Activated naive CD8-positive, alpha-beta T cell treated with anti-CD3 and anti-CD28 coated beads, Interleukin-2, amount 10 ng/mL, durations not matched to agents 7 days and 5 days (primary cell): ENCODE measurements around the gene SSNA1. TPM values are rescaled to one million over a fixed set of nuclear protein-coding genes. Genes with fewer than 3 reads are reported as not detected.
"Not testable (repeated sequence)": the region's sequence is repeated elsewhere in the genome, so short reads cannot be mapped to it uniquely, and the experiment has no call there.

Source experiments
- ATAC-seq: fragments of 150-1000 bp; cut with Tn5 transposase; one replicate; pipeline ENCODE4 v1.10.0; 2021; ENCODE audit warnings: low read depth, moderate library complexity
- POLR2A ChIA-PET: fragments of 350-600 bp; sonication (Branson Sonifier 250); formaldehyde crosslinking; loops from one replicate; lab custom pipeline; 2021; ENCODE audit warnings: antibody characterized with exemption; lab: Charles Lee
- DNase-seq: peaks from one replicate; pipeline ENCODE4 v3.0.0; 2021
- H3K27ac Mint-ChIP-seq: one replicate; pipeline ENCODE4 v1.8.0; 2022; ENCODE audit warnings: mild to moderate bottlenecking, mixed read lengths
- H3K27me3 Mint-ChIP-seq: one replicate; pipeline ENCODE4 v1.8.0; 2022; ENCODE audit warnings: mild to moderate bottlenecking, moderate library complexity, mixed read lengths
- H3K36me3 Mint-ChIP-seq: one replicate; pipeline ENCODE4 v1.8.0; 2021; ENCODE audit warnings: mild to moderate bottlenecking, mixed read lengths
- H3K4me1 Mint-ChIP-seq: one replicate; pipeline ENCODE4 v1.8.0; 2021; ENCODE audit warnings: mixed read lengths
- H3K4me3 Mint-ChIP-seq: one replicate; pipeline ENCODE4 v1.8.0; 2022; ENCODE audit warnings: mild to moderate bottlenecking, moderate library complexity, mixed read lengths
- H3K9me3 Mint-ChIP-seq: one replicate; pipeline ENCODE4 v1.8.0; 2021; ENCODE audit warnings: mixed read lengths
- microRNA-seq: library from miRNA; unstranded; fragments of <30 nt; microRNA quantifications from one replicate; pipeline ENCODE4 v1.2.0, GENCODE V29; 2022
- total RNA-seq, 2 experiments: library from RNA; stranded (reverse); gene quantifications; one replicate each; pipeline ENCODE4 v1.2.3, GENCODE V29; 2021

The SSNA1 gene
- total RNA-seq, 2 experiments from 2014 or later, result 62.4 to 65.2 TPM

DNA sequence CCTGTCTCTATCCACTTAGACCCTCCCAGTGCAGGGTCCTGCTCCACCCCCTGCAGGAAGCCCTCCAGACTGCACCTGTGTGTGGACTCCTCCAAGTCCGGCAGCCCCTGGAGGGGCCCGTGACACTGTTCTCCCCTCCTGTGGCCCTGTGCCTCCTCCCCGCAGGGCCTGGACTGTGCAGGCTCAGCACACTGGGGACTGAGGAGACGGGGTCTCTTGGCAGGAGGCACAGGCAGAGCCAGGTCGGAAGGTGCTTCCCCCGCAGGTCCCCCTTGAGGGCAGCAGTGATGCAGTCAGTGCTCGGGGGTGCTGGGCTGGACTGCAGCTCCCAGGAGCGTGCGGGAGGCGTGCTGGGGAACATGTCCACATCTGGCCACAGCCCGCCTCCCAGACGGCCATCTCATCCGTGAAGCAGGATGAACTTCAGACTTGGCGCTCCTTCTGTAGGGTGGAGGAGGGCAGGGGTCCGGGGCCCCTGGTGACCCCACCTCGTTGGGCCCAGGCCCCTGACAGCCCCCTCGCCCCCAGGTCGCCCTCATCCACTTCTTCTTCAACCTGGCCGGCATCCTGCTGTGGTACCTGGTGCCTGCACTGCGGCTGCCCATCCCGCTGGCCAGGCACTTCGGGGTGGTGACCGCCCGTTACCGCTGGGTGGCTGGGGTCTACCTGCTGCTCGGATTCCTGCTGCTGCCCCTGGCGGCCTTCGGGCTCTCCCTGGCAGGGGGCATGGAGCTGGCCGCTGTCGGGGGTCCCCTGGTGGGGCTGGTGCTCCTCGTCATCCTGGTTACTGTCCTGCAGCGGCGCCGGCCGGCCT lies 47.2 kb downstream of the SSNA1 start:
- Mint-ChIP-seq H3K27ac (peak overlapping the region; percentile 30), H3K36me3 (no peaks in the 10 kb centered on the region), H3K4me1 (peaks cover 8% of the 10 kb centered on the region), H3K4me3 (no peak overlapping the region), H3K27me3 (no peaks in the 10 kb centered on the region), H3K9me3 (no peaks in the 10 kb centered on the region)
- ATAC-seq (no peak), DNase-seq (peak; percentile 36)
- POLR2A ChIA-PET, result interaction anchor here (1.0 to 1.2 kb wide), 6 partner anchors 21 to 189 kb away, joined by 3 to 8 read pairs (median 4); partner anchors contain the start of genes ANAPC2, NPDC1, SSNA1 and TPRN

DNA sequence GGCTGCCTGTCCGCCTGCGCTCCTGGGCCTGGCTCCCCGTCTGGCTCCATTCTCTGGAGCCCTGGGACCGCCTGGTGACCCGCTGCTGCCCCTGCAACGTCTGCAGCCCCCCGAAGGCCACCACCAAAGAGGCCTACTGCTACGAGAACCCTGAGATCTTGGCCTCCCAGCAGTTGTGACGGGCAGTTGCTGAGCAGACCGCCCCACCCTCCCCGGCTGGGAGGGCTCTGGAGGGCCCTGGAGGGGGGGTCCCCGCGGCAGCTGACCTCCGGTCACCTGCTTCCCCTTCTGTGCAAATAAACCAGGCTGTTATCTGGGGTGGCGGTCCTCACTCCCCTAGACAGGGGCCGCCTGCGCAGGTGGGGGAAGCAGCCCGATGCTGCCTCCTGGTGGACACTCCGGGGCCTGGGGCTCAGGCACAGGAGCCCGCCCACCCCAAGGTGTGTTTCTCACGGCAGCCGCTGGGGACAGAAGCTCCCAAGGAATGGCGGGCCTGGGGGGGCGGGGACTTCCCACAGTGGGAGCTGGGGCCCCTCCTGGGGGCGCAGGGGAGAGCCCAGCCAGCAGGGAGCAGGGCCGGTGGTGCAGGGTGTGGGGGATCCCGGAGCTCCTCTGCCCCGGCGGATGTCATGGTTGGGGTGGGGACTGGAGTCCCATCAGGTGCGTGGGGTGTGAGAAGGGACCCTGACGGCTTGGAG lies 47.9 kb downstream of the SSNA1 start:
- POLR2A ChIA-PET, result interaction anchor here (0.6 to 1.2 kb wide), 8 partner anchors 19 to 190 kb away, joined by 3 to 8 read pairs (median 4); partner anchors contain the start of genes ANAPC2, MAN1B1, NELFB and NPDC1
- Mint-ChIP-seq H3K4me1 (peaks cover 8% of the 10 kb centered on the region), H3K27ac (no peak overlapping the region), H3K36me3 (peaks cover 3% of the 10 kb centered on the region), H3K4me3 (no peak overlapping the region), H3K27me3 (no peaks in the 10 kb centered on the region), H3K9me3 (no peaks in the 10 kb centered on the region)
- ATAC-seq, result peak; percentile 25
- DNase-seq, result peak; percentile 93

DNA sequence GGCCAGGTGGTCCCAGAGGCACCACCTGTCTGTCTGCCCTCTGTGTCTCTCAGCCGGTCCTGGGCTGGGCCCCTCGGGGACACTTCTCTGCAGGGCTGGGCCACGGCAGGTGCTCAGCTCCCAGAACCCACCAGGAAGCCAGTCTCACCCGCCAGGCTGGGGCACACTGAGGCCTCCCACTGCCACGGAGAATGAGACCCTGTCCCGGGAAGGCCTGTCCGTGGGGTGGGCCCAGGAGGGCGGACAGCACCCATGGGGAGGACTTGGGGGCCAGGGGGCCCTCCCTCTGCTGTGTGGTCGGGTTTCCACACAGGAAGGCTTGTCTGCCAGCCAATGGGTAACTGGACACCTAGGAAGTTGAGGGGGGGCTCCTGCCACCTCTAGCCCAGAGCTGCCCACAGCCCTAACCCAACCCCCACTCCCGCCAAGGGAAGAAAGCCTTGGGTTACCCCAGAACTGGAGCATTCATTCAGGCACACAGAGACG lies 48.5 kb downstream of the SSNA1 start:
- H3K9me3 Mint-ChIP-seq, result no peaks in the 10 kb centered on the region
- DNase-seq, result no peak
- POLR2A ChIA-PET, result interaction anchor here (0.6 to 1.2 kb wide), 8 partner anchors 18 to 190 kb away, joined by 3 to 8 read pairs (median 4); partner anchors contain the start of genes ANAPC2, MAN1B1, NELFB and NPDC1
- H3K36me3 Mint-ChIP-seq, result peaks cover 4% of the 10 kb centered on the region
- H3K4me1 Mint-ChIP-seq, result peaks cover 8% of the 10 kb centered on the region
- ATAC-seq, result no peak
- H3K27me3 Mint-ChIP-seq, result no peaks in the 10 kb centered on the region
- no peak overlapping the region for H3K4me3 Mint-ChIP-seq
- no peak overlapping the region for H3K27ac Mint-ChIP-seq

DNA sequence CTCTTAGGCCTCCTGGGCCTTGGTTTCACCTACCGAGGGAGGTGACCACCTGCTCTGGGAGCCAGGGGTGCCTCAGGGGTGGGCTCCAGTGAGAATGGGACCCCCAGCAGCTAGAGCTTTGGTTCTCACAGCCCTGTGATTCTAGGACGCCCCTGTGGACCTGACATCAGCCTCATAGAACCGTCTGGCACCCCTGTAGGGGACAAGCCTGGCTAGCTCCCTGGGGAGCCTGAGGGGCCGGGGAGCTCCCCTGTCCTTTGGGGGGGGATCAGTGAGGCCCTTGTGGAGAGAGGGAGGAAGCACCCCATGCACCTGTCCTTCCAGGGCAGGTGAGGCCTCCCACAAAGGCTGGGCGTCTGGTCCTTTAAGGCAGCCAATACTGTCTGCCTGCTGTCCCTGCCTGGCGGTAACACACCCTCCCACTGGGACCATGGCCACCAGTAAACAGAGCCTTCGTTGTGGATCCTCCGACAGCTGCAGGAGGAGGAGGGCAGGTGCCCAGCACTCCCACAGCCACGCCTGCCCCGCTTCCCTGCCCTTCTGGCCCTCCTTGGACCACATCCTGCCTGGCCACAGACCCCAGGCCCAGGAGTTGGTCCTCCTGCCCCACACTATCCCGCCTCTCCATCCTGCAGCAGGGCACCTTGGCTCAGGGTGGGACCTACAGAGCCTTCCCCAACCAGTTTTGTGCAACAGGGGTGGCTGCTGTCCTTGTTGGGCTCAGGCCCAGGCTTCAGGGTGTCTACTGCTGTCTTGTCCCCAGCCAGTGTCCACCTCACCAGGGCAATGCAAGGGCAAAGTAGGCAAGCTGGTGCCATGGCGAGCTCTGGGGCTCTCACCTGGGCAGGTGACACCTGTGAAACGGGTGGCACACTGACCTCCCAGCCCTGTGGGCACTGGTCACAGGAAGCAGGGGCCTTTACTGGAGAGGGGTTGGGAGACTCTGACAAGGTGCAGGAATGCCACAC lies 49.6 kb downstream of the SSNA1 start:
- no peak overlapping the region for H3K27ac Mint-ChIP-seq
- no peak for ATAC-seq
- H3K4me1 Mint-ChIP-seq, result peaks cover 15% of the 10 kb centered on the region
- no peak for DNase-seq
- POLR2A ChIA-PET, result interaction anchor here (1.5 kb wide), 1 partner anchor 108 kb away, joined by 5 read pairs; no protein-coding TSS in a partner anchor
- H3K27me3 Mint-ChIP-seq, result no peaks in the 10 kb centered on the region
- peaks cover 14% of the 10 kb centered on the region for H3K36me3 Mint-ChIP-seq
- no peaks in the 10 kb centered on the region for H3K9me3 Mint-ChIP-seq
- H3K4me3 Mint-ChIP-seq, result no peak overlapping the region

DNA sequence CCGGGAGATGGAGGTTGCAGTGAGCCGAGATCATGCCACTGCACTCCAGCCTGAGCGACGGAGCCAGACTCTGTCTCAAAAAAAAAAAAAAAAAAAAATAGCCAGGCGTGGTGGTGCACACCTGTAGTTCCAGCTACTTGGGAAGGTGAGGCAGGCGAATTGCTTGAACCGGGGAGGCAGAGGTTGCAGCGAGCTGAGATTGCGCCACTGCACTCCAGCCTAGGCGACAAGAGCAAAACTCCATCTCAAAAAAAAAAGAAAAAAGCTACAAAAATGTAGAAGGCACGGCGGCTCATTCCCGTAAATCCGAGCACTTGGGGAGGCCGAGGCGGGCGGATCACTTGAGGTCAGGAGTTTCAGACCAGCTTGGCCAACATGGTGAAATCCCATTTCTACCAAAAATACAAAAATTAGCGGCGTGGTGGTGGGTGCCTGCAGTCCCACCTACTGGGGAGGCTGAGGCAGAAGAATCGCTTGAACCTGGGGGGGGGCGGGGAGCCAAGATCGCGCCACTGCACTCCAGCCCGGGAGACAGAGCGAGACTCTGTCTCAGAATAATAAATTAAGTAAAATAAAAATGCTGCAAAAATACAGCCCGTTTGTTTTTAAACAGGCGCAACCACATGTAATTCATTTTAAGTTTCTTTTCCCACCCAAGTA lies 51.2 kb downstream of the SSNA1 start:
- Mint-ChIP-seq H3K27ac (peak overlapping the region; percentile 34), H3K36me3 (peaks cover 20% of the 10 kb centered on the region), H3K4me1 (peaks cover 24% of the 10 kb centered on the region), H3K4me3 (peak overlapping the region; percentile 78)
- ATAC-seq, DNase-seq, H3K9me3 Mint-ChIP-seq, H3K27me3 Mint-ChIP-seq: not testable (repeated sequence)
- POLR2A ChIA-PET, result interaction anchor here (0.6 to 6.7 kb wide), 26 partner anchors 9 to 379 kb away, joined by 3 to 171 read pairs (median 10); partner anchors contain the start of genes ANAPC2, CYSRT1, DPP7 and MAN1B1

Small RNAs within 50 kb of the gene (microRNA-seq; reads per million reads assigned to microRNA genes)
- gene MIR3621, result not detected

Other genes starting within 250 kb of the SSNA1 start
- gene FBXW5, start 243.9 kb upstream of the SSNA1 start, total RNA-seq, result 100 to 1,000 TPM; 103 to 104 TPM
- 1 to 10 TPM; 1.5 to 3.6 TPM for gene C8G, start 243.4 kb upstream of the SSNA1 start, total RNA-seq
- gene LCN12, start 236.4 kb upstream of the SSNA1 start, total RNA-seq, result 1 to 10 TPM in 1 of 2 experiments, under 1 TPM in 1; 0.91 to 1.1 TPM
- gene PTGDS, start 211.2 kb upstream of the SSNA1 start, total RNA-seq, result 1 to 10 TPM; 1.3 to 3.3 TPM
- under 1 TPM; 0.33 to 0.48 TPM for gene LCNL1, start 205.7 kb upstream of the SSNA1 start, total RNA-seq
- 10 to 100 TPM; 93.4 to 97.2 TPM for gene PAXX, start 196.3 kb upstream of the SSNA1 start, total RNA-seq
- 10 to 100 TPM; 13.3 to 14.7 TPM for gene CLIC3, start 192.1 kb upstream of the SSNA1 start, total RNA-seq
- gene ABCA2, start 160.4 kb upstream of the SSNA1 start, total RNA-seq, result 10 to 100 TPM; 67.1 to 74.5 TPM
- under 1 TPM; 0.39 to 0.62 TPM for gene FUT7, start 156.6 kb upstream of the SSNA1 start, total RNA-seq
- gene NPDC1, start 142.5 kb upstream of the SSNA1 start, total RNA-seq, result 10 to 100 TPM; 22.4 to 27.0 TPM
- not detected for gene ENTPD2, start 134.6 kb upstream of the SSNA1 start, total RNA-seq
- gene SAPCD2, start 118.1 kb upstream of the SSNA1 start, total RNA-seq, result 10 to 100 TPM; 26.4 to 30.0 TPM
- gene UAP1L1, start 111.2 kb upstream of the SSNA1 start, total RNA-seq, result 10 to 100 TPM; 43.9 to 44.1 TPM
- gene MAN1B1, start 101.7 kb upstream of the SSNA1 start, total RNA-seq, result 10 to 100 TPM; 63.2 to 63.9 TPM
- gene DPP7, start 73.9 kb upstream of the SSNA1 start, total RNA-seq, result 100 to 1,000 TPM; 314 to 322 TPM
- gene GRIN1, start 49.5 kb upstream of the SSNA1 start, total RNA-seq, result not detected
- gene LRRC26, start 18.6 kb upstream of the SSNA1 start, total RNA-seq, result not detected
- gene TMEM210, start 16.6 kb upstream of the SSNA1 start, total RNA-seq, result not detected
- 10 to 100 TPM; 84.2 to 87.8 TPM for gene ANAPC2, start 116 bp upstream of the SSNA1 start, total RNA-seq
- gene TPRN, start 12.1 kb downstream of the SSNA1 start, total RNA-seq, result 10 to 100 TPM; 11.2 to 14.7 TPM
- gene TMEM203, start 17.0 kb downstream of the SSNA1 start, total RNA-seq, result 10 to 100 TPM; 37.4 to 39.4 TPM
- gene NDOR1, start 17.0 kb downstream of the SSNA1 start, total RNA-seq, result 10 to 100 TPM; 38.8 to 39.8 TPM
- gene RNF208, start 33.6 kb downstream of the SSNA1 start, total RNA-seq, result 1 to 10 TPM; 5.0 to 7.2 TPM
- under 1 TPM; 0.45 to 0.55 TPM for gene CYSRT1, start 36.5 kb downstream of the SSNA1 start, total RNA-seq
- gene RNF224, start 38.8 kb downstream of the SSNA1 start, total RNA-seq, result not detected
- gene SLC34A3, start 42.2 kb downstream of the SSNA1 start, total RNA-seq, result not detected
- 100 to 1,000 TPM; 241 to 249 TPM for gene TUBB4B, start 52.6 kb downstream of the SSNA1 start, total RNA-seq
- gene STPG3, start 62.6 kb downstream of the SSNA1 start, total RNA-seq, result not detected
- 10 to 100 TPM; 58.7 to 63.1 TPM for gene NELFB, start 66.7 kb downstream of the SSNA1 start, total RNA-seq
- gene TOR4A, start 89.0 kb downstream of the SSNA1 start, total RNA-seq, result 1 to 10 TPM; 8.1 to 8.2 TPM
- 1 to 10 TPM; 1.2 to 1.7 TPM for gene NRARP, start 113.6 kb downstream of the SSNA1 start, total RNA-seq
- 10 to 100 TPM; 23.4 to 24.7 TPM for gene EXD3, start 234.5 kb downstream of the SSNA1 start, total RNA-seq
- gene NOXA1, start 234.7 kb downstream of the SSNA1 start, total RNA-seq, result 1 to 10 TPM; 2.8 to 3.7 TPM